Stimulated activated CD8-positive, alpha-beta memory T cell treated with anti-CD3 and anti-CD28 coated beads, Interleukin-12 subunit alpha, Interleukin-12 subunit beta, amount 100 ng/mL, for 1 hour (primary cell): ENCODE measurements around the gene UPK3B.
"Not testable (repeated sequence)": the region's sequence is repeated elsewhere in the genome, so short reads cannot be mapped to it uniquely, and the experiment has no call there.

Experiments used
- DNase-seq: peaks from one replicate; pipeline ENCODE4 v3.0.0-alpha.2; 2020; ENCODE audit warnings: low read depth

The UPK3B gene

GRCh38 chr7:76492139-76492538 lies 18.2 kb upstream of the UPK3B start:
- not testable (repeated sequence) for DNase-seq

GRCh38 chr7:76495717-76496116 lies 14.6 kb upstream of the UPK3B start:
- not testable (repeated sequence) for DNase-seq

- DNase-seq = not testable (repeated sequence)
These were observed 12.3 kb upstream of the UPK3B start for GRCh38 chr7:76497918-76498582.

- DNase-seq = not testable (repeated sequence)
These were observed 11.7 kb upstream of the UPK3B start for GRCh38 chr7:76498583-76499200.

- not testable (repeated sequence) for DNase-seq
These were observed 11.0 kb upstream of the UPK3B start for GRCh38 chr7:76499201-76499923.

- not testable (repeated sequence) for DNase-seq
These were observed 10.5 kb upstream of the UPK3B start for GRCh38 chr7:76499924-76500241.

- not testable (repeated sequence) for DNase-seq
These were observed 8.1 kb upstream of the UPK3B start for GRCh38 chr7:76502224-76502623.

GRCh38 chr7:76502836-76503235 lies 7.5 kb upstream of the UPK3B start:
- not testable (repeated sequence) for DNase-seq

GRCh38 chr7:76503244-76503643 lies 7.1 kb upstream of the UPK3B start:
- not testable (repeated sequence) for DNase-seq

- not testable (repeated sequence) for DNase-seq
These were observed 5.8 kb upstream of the UPK3B start for GRCh38 chr7:76504351-76505167.

- DNase-seq = no peak
These were observed 4.9 kb upstream of the UPK3B start for GRCh38 chr7:76505168-76506080.

- no peak for DNase-seq
These were observed 4.3 kb upstream of the UPK3B start for GRCh38 chr7:76506081-76506440.

GRCh38 chr7:76506643-76507042 lies 3.7 kb upstream of the UPK3B start:
- not testable (repeated sequence) for DNase-seq

- DNase-seq = no peak
These were observed 2.5 kb upstream of the UPK3B start for GRCh38 chr7:76507723-76508406.

- not testable (repeated sequence) for DNase-seq
These were observed 1.0 kb downstream of the UPK3B start for GRCh38 chr7:76511200-76511910.

- not testable (repeated sequence) for DNase-seq
These were observed 1.8 kb downstream of the UPK3B start for GRCh38 chr7:76511911-76512885.

GRCh38 chr7:76512941-76513816 lies 2.8 kb downstream of the UPK3B start:
- no peak for DNase-seq
